NCI-H2107 (cell line): ENCODE results near the gene ZNF407.

Experiments used
- DNase-seq: peaks from one replicate; lab custom pipeline; 2025; lab: John Stamatoyannopoulos, UW

ZNF407 gene

DNA sequence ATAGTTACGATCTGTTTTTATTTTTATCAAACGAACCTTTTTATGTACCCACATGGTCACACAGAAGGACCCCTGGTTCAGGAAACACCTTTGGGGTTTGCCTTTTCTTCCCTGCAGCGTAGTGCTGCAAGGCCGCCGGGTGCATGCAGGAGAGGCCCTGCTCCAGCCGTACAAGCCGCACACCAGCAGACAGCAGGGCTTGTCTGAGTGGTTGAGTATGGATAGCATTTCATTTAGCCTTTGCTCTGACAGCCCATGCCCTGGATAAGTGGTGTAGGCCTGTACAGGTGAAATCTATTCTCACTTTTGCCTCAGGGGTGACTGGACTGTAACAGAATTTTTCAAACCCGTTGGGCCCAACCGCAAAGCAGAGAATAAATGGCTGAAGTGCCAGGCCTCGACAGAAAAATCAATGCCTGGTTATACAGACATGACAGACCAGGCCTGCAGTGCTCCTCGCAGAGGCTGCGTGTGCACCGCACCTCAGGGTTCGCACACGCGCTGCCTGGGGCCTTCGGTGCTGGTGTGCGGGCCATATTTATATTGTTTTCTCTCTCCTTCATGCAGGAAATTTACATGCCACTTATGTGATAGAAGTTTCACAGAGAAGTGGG, 279.1 kb downstream of the ZNF407 start:
- no peak for DNase-seq

DNA sequence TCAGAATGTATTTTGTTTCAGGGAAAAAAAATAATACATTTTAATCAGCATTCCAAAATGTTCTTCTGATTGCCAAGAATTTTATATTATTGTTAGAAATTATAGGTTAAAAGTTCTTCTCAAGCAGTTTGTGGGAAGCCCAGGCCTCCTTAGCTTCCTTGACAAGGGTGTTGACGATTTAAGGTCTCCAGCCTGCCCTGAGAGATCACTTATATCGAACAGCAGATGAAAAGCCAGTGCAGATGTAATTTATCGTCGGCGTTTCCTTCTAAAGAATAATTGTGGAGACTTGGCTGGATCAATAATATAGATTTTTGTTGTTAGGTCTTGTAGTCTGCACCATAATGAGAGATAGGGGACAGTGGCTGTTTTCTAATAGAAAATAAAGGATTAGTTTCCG, 280.6 kb downstream of the ZNF407 start:
- no peak for DNase-seq

DNA sequence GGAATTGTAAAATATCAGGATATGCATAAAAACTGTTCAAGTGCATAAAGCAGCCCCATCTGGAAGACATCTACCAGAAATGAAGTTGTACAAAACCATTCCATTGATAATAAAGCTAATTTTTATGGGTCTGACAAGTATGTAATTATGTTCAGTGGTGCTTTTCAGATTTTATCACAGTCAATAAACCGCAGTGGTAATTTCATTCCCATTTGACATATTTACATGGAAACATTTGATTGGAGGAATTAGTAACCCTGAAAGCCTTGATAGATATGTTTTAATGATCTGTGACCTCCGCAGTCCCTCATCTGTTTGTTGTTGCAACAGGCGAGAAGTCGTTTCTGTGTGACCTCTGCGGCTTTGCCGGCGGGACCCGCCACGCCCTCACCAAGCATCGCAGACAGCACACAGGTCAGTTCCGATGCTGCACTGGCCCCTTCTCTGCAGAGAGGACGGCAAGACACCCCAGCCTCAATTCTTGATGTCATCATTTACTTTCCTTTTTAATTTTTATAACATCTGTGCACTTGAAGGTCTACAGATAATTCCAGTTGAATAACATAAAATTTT, 283.1 kb downstream of the ZNF407 start:
- no peak for DNase-seq

DNA sequence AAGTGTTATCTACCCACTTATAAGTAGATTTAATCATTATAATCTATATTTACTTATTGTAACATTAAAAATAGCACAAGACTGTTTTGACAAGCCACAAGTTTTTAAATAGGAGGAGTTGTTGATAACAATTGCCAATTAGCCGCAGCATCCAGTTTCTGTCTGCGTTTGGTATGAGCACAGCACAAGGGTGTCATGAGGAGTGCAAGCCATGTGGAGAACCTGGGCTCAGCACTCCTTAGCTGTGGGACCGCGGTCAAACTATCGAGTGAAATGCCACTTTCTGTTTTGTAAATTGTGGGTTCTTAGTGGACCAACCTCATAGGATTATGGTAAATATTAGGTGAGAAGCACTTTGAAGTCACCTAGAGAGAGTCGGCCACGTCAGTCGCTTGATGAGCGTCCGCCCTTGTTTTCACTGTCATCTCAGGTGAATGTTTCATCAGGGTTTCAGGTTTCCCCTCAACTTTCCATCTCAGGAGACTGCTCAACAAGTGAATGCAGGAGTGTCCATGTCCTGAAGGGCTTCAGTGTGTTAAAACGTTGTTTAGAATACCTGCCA, 294.5 kb downstream of the ZNF407 start:
- peak; percentile 78 for DNase-seq

DNA sequence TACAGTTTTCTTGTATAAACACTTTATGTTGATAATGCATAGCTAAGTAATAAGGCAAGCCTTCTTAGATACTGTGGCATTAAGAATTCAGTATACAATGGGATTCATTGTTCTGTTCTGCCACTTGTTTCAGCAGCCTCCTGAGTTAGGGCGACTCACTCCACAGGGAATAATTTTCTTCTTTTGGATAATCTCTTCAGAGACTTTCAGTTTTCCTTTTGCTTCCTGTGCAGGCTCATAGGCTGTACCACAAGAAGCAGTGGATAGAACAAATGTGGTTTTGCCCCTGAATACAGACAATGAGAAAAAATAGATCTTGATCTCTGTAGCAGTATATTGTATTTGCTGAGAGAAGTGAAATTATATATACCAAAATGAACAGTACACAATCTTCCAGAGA, 298.0 kb downstream of the ZNF407 start:
- peak; percentile 8 for DNase-seq

DNA sequence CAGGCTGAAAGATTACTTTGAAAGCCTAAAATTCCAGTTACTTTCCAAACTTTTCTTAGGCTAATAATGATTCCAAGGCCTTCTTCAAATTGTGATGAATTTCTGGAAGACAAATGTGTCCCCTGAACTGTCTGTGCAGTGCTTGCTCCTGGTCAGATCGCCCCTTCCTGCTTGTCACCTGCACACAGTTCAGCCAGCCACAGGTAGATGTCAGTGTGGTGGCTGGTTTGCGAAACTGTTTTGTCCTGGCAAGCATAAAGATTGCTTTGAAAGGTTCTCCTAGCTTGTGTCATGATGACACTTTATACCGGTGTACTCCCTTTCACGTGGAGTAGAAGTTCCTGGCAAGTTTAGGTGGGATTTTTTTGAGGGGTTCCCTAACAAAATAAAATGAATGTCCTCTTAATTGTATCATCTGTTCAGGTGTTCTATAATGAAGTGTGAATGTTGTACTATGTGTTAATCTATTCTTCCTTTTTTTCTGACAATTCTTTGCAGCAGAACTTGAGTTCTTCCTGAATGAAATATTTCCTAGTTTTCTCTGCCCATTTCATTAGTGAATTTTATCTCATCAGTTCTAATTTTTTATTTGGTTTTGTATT, 298.8 kb downstream of the ZNF407 start:
- DNase-seq, result peak; percentile 30

DNA sequence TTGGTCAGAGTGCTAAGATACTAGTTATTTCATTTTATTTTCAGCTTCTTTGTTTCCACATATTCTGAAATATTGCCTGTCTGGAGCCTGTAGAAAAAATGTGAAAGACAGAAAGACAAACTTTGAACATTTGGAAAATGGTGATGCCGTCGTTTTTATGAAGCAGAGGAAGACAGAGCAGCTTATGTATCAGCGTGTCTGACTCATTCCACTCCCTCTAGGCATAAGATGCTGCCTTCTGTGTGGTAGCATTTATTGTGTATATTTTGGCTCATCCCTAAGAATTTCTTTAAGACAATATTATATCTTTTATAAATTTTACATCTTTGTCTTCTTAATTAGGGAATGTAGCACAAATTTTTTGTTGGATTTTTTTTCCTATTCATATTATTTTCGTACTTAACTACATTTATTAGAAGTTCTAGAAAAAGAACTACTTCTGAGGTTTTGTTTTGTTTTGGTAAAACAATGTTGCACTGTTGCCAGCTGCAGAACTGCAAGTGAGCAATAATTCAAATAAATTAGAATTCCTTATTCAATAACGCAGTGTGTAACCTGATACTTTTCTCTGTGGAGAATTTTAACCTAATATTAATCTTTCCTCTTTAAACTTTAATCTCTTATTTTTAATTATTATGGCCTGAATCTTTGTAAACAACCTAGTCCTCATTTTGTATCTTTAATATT, 300.4 kb downstream of the ZNF407 start:
- no peak for DNase-seq

DNA sequence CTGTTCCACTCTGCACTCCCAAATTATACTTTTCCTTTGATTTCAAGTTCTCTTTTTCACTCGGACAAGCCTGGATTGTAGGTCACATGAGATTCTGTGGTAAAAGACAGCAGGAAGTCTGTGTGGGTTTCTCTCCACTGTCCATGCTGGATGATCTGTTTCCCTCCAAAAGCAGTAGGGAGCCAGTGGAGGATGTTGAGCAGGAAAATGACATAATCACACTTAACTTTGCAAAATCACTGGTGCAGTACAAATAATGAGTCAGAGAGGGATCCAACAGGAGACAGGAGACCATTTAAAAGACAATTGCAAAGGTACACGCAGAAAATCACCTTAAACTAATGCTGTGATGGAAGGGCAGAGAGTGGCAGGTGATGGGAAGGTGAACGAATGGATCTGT, 301.3 kb downstream of the ZNF407 start:
- DNase-seq, result peak; percentile 42

DNA sequence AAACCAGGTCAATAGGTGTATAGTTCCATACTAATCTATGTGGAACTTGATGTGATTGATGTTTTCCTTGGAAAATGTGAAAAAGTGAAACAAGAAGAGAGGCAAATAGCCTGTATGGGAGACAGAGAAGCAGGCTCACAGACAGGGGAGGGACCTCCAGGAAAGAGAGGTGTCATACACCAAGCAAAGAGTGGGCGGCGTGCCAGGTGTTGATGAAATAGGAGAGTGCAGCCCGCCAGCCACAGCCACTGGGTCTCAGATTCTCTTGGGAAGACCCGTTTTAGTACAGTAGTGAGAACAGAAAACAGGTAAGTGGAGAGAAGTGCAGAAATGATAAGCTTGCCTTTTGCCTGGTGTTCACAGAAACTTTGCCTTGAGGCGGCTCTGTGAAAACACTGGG, 301.9 kb downstream of the ZNF407 start:
- DNase-seq, result peak; percentile 90

DNA sequence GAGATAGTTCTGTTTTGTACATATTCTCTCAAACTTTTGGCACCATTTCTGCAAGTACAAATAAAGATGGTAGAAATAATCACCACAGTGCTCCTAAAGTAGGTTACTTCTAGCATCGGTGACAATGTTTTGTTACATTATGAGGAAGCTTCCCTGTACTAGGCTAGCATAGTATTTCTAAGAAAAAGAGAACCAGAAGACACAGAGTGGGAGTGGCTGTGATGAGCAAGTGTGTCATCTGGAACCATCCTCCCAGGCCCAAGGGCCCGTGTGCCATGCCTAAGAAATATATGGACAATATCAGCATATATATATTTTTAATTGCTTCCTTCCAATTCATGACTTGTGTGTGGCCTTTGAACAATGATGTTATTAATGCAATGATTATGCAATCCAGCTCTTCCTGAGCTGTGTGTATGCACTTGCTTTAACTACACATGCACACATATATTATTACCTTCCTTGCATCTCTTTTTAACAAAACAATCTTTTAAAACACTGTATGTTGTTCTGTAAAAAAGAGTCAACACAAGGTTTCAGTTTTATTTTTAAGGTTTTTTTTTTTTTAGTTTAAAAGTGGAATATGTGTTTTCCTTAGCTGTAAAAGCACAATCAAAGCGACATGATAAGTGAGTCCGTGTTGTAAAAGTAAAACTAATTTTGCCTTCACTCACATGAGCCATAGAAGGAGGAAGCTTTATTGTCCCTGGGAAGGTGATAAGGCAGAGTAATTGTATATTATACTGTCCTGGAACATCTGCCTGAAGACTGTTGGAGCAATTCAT, 303.9 kb downstream of the ZNF407 start:
- DNase-seq, result no peak

DNA sequence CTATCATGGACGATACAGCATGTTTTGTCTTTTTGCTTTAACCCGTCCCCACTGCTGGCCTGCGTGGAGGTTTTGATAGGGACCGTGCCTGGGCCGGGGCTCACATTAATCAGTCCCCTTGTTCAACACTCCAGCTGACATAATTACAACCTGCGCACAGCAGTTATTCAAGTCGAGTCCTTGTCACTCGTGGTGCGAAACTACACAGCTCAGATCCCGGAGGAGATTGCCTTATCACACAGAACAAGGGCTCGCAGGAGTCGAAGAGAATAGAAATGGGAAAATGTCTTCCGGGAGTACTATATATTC, 304.4 kb downstream of the ZNF407 start:
- DNase-seq, result no peak

DNA sequence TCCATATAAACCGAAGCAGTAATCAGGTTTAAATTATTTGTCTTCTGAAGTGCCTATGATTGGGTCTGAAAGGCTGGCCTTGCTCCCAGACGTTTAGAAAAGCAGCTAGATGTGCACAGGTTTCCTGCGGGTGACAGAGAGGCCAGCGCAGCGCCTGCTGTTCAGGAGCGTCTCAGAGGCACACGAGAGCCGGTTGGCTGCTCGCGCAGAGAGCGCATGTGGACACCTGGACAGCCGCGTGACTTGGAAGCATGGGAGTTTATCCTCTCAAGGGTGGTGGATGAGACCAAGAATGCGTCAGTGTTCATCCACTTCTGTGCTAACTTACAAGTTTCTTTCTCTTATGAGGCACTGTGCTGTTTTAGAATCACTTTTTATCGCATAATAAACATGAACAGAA, 307.6 kb downstream of the ZNF407 start:
- DNase-seq, result peak; percentile 75

DNA sequence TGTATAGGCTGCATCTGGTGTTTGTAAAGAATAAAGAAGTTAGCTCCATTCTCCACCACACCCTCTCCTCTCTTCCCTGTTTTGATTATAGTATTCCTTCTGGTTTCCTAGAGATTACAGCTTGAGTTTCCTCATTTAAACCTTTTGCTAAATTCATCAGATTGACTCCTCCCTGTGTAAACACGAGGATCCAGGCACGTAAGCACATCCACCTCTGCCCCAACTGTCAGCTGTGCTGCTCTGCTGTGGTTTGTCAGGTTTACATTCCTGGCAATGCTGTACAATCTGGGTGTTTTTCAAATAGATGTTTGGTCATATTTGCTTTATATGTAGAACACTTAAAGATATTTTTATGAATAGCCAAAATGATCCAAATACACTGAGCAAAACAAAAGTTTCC, 308.5 kb downstream of the ZNF407 start:
- no peak for DNase-seq

DNA sequence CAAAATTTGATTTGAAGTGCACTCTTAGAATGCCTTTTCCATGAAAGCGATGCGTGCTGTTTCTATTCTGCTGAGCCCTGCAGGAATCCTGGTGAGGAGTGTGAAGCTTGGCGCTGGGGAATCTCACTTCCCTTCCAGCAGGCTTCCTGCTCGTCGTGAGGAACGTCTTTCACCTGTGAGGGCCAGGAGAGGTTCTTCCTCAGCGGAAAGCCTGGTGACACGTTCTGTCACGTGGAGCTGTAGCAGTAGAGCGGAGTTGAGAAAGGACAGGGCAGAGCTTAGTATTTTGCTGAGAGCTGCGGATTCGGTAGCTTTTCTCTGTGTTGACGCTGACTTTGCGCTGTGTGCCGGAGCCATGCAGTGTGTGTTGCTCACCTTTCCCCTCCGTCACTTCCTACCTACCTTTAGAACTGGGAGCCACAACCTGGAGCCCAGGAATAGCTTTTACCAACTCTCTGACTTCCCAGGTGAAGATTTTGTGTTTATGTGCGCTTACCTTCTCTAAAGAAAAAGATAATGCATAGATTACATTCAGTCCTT, 316.5 kb downstream of the ZNF407 start:
- DNase-seq, result no peak

DNA sequence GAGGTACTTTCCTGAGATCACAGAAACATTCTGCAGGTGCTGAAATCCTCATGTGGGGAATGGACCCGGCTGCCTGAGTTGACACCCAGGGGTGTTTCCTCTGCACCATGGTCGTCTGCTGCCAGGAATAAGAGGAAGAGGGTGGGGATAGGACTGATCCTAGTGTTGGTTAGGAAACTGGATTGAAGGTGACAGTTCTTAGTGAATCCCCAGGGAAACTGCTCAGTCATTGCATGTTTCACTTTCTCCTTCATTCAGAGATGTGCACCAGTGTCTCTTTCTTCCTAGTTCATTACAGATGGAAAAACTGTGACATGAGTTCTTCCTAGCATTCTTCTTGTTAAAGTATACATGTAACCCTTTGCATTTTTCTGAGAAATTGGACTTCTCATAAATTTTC, 317.0 kb downstream of the ZNF407 start:
- DNase-seq, result no peak

DNA sequence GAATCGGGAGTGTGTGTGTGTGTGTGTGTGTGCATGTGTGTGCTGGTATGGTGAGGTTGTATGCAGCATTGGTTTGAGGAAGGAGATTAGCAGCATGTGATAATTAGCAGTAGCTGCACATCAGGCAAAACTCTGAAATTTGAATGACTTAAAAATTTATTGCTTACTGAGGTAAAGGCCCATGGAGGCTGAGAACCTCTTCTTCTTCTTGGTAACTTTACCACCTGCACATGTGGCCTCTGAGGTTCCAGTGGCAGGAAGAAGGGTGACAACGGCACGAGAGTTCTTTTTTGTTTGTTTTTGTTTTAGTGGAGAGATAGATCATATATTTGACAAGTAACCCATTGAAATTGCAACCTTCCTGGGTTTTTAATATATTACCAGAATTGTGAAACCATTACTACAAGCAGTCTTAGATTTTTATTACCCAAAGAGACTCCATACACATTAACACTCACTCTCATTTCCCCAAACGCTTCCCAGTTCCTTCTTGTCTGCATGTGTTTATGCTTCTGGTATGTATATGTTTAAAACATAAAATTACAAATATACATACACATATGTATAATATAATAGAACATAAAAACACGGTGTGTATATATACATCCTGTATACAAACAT, 319.2 kb downstream of the ZNF407 start:
- DNase-seq, result no peak

DNA sequence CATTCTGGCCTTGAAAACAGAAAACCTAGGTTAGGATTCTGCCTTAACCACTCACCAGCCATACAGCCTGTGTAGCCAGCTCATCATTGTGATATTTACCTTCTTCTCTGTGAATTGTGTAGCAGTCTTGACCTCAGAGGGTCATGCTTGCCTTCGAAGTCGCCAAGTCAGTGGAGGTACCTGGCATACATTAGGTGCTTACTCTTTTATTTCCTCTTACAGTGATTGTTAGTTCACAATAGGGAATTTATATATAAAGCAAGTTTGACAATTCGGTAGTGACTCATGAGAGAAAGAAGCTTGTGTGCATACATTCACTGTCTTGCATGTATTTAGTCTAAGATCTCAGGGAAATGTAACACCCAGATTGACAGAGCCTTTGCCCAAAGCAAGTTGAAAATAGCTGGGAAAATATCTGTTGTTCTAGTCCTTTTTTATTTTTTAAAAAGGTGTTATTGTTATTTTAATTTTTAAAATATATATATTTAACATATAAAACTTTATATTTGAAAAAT, 320.7 kb downstream of the ZNF407 start:
- DNase-seq, result no peak

DNA sequence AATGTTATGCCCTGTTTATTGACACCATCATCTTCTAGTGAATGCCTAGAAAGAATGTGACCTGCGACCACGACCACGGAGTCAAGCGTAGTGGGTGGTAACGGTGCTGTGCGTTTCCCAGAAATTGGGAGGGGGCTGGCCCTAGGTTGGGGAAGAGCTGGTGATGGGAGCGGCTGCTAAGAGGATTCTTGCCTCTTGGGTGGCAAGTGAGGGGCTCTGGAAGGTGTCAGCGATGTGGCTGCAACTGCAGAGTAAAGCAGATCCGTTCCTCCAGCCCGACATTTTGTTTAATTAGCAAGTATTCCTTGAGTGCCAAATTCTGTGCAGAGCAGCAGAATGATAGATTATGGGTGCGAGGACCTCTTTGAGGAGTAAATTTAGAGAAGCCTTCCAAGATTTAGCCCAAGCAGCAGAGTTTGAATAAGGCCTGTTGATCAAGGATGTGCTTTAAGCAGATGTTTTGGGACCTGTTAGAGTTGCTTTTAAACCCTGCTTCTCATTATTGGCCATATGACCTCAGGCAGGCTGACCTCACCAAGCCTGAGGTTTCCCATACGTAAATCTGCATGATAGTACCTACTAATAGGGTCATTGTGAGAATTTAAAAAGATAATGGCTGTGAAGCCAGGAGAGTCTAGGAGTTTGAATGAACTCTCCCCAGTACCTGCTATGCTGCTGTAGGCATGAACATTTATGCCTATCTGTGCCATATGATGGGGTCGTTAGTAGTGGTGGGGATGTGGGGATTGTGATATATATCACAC, 323.6 kb downstream of the ZNF407 start:
- no peak for DNase-seq

DNA sequence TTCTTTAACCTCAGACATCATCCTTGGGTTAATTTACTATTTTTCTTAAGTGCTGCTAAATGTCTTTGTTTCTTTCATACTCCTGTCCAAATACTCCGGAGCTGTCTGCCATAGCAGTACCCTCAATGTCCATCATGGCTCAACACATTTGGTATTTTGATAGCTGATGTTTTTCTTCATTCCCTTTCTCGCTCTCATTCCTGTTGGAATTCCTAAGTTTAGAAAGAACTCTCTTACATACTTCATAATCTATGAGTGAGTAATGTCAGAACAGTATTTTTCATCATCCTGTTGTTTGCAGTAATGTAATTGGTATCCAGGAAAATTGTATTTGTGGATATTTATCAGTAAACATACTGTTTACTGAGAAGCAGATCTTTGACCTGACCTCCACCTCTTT, 328.4 kb downstream of the ZNF407 start:
- DNase-seq, result no peak

DNA sequence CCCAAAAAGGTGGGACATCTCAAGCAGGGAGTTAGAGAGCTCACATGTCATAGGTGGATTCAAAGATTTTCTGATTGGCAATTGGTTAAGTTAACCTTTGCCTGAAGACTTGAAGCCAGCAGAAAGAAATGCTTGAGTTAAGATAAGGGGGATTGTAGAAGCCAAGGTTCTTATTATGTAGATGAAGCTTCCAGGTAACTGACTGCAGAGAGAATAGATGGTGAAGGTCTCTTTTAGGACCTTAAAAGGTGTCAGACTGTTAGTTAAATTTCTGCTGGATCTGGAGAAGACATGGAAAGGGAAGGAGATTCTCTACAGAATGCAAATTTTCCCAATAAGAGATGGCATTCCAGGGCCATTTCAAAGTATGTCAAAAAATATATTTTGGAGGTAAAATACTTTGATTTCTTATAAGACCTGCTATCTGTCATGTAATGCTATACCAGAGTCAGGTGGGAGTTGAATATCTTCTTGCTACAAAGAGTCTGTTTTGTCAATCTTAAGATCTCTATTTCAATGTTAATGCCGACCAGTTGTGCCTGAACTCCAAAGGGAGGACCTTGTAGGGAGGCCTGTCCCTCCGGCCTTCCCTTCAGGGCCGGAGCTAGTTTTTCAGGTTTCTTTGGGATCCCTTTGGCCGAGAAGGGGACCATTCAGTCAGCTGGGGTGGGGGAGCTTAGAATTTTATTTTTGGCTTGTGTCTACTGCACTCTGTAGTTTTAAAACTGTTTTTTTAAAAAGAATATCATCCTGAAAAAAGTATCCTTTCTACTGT, 330.7 kb downstream of the ZNF407 start:
- no peak for DNase-seq
